Glomerular visceral epithelial cell (primary cell): ENCODE results near the gene ARHGAP18.

Source experiments
- DNase-seq: peaks from one replicate; pipeline ENCODE4 v3.0.0-alpha.2; 2016; ENCODE audit errors: extremely low spot score

The ARHGAP18 gene

GRCh38 chr6:129691709-129692108, 18.3 kb downstream of the ARHGAP18 start:
- DNase-seq = no peak

- no peak for DNase-seq
These were observed 18.8 kb downstream of the ARHGAP18 start for GRCh38 chr6:129691043-129691640.

DNA sequence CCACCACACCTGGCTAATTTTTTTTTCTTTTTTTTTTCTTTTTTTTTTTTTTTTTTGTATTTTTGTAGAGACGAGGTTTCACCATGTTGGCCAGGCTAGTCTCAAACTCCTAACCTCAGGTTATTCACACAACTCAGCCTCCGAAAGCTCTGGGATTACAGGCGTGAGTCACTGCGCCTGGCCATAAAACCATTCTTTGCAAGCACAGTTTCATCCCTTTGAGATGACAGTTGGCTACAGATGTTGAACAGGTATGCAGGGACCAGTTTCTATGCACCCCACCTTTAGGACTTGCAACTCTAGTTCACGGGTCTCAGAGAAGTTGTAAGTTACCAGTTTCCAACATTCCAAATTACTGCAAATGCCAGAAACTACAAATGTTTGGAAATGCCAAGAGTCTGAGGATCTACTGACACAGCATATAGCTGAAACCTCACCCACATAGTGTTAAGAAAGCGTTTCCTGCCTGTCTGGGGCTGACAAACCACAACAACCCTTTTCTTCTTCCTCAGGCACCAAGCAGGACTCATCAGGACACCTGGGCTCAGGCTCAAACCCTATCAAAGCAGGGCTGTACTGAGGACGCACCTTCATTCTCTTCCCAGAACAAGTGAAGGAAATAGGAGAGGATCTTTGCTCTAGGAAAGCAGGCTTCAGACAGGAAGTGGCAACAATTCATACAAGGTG, 22.9 kb downstream of the ARHGAP18 start:
- DNase-seq = peak; percentile 58

- no peak for DNase-seq
These were observed 24.3 kb downstream of the ARHGAP18 start for GRCh38 chr6:129685662-129686031.

DNA sequence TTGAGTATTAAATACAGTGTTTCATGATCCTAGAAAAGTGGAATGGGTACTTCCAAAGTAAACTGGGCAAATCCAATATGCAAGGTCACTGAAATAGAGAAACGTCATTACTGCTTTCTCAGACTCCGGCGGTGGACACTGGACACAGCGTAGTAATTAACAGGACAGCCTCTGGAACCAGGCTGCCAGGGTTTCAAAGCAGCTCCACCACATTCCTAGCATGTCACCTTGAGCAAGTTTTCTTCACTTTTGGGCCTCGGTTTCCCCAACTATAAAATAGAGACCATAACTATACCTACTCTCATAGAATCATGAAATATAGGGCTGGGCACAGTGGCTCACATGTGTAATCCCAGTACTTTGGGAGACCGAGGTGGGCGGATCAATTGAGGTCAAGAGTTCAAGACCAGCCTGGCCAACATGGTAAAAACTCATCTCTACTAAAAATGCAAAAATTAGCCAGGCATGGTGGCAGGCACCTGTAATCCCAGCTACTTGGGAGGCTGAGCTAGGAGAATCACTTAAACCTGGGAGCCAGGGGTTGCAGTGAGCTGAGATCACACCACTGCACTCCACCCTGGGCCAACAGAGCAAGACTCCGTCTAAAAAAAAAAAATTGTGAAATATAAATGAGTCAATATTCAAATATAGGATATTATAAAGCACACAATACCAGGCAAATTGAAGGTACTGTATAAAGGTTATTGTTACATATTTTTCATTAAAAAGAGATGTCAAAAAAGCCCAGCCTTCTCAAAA, 24.9 kb downstream of the ARHGAP18 start:
- DNase-seq = no peak

GRCh38 chr6:129684323-129684884, 25.6 kb downstream of the ARHGAP18 start:
- no peak for DNase-seq

- DNase-seq = peak; percentile 98
These were observed 26.2 kb downstream of the ARHGAP18 start for GRCh38 chr6:129683601-129684322.

- DNase-seq = no peak
These were observed 28.1 kb downstream of the ARHGAP18 start for GRCh38 chr6:129681913-129682205.

DNA sequence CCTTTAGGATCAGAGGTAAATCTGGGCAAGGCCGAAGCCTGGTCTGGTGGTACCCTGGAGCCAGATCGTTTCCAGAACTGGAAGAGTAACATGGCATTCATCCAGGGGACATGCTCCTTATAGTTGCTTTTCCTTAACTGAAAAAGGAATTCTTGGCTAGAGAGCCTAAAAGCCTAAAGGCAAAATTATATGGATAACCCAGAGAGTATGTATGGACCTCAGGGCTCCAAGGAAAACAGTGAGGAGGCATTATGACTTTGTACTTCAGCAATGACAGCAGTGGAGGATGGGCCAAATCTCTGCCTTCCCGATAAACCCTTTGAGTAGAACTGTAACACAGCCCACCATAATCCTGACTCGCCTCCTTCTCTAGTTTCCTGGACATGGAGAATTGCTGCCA, 29.3 kb downstream of the ARHGAP18 start:
- DNase-seq = no peak

GRCh38 chr6:129679758-129680157, 30.2 kb downstream of the ARHGAP18 start:
- no peak for DNase-seq

- DNase-seq = no peak
These were observed 30.7 kb downstream of the ARHGAP18 start for GRCh38 chr6:129679275-129679674.

- DNase-seq = no peak
These were observed 31.5 kb downstream of the ARHGAP18 start for GRCh38 chr6:129678463-129678862.

GRCh38 chr6:129677620-129678325, 32.2 kb downstream of the ARHGAP18 start:
- no peak for DNase-seq

GRCh38 chr6:129675669-129676472, 34.1 kb downstream of the ARHGAP18 start:
- DNase-seq = no peak

DNA sequence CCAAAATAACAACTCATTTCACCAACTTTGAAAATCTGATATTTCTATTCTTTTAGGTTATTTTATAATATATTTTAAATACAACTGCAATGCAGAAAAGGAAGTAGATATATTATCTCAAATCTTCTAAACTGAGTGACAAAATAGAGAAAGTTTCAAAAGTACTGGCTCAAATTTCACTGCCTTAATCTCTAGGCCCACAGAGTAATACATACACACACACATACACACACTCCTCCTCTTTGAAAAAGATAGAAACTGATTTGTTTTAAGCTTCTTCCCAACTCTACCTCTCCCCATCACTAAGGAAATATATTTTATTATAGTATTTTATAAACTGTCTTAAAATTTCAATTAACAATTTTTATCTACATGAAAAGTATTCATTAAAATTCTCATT, 36.2 kb downstream of the ARHGAP18 start:
- DNase-seq = no peak

DNA sequence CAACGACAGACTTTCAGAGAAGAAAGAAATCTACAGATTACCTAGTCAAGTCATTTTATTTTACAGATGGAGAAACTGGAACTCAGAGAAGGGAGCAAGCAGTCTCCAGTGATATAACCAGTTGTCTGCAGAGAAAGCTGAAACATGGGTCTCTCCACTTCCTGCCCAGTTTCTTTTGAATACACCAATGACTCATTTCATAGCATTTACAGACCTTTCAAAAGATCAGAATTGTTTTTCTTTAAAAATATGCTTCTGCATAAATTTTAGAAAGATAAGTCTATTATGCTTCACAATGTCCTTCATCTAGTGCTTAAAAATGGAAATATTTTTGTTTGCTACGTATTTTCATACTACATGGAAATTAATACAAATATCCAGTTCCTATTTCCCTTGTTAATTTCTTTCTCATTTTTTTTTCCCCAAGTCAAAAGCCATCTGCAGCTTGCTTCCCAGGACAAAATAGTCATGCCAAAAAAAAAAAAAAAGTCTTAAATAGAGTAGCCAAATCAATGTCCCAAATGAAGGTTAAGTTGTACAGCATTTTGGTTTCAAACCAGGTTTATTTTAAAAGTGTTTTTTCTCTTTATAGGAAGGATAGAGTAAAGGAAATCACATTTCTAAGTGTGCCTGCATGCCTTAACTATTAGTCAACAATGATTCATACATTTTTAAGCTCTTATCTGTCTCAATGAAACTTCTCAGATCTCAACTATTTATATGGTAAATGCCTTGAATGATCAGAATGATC, 36.9 kb downstream of the ARHGAP18 start:
- peak; percentile 74 for DNase-seq

GRCh38 chr6:129672341-129672682, 37.7 kb downstream of the ARHGAP18 start:
- DNase-seq = no peak

GRCh38 chr6:129671442-129672340, 38.3 kb downstream of the ARHGAP18 start:
- no peak for DNase-seq

GRCh38 chr6:129670634-129671033, 39.3 kb downstream of the ARHGAP18 start:
- DNase-seq = no peak
